Measurements from ENCODE around the gene PSMA5.

DNA sequence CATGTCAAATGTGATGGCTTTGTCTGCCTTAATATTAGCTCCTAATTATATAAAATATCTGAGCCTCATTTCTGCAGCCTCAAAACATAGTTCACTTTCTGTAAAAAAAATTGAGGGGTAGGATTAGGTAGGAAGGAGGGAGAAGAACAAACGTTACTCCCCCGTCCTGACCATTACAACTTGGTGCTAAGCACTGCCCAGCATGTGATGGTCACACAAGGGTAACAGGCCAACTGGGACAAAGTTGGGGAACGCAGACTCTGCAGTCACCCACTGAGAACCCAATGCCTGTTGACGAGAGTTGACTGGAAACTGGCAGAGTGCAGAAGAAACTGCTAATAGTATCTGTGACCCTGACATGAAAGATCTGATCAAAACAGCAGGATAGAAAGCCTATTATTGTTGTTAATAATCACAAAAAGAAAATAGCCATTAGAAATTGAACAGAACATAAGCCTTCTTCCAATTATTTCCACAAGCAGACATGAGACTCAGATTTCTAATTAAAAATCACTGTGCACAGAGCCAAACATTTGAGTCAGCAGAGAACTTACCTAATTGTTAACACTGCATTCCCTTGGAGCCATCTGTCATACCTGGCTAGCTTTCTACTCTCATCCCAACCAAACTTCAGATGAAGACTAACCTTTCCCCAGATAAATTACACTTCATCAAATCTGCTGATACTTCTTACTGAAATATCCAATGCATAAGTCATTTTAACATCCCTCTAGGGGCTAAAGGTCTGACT, 34.0 kb downstream of the PSMA5 start:
- TF ChIP-seq, protein P1, sequence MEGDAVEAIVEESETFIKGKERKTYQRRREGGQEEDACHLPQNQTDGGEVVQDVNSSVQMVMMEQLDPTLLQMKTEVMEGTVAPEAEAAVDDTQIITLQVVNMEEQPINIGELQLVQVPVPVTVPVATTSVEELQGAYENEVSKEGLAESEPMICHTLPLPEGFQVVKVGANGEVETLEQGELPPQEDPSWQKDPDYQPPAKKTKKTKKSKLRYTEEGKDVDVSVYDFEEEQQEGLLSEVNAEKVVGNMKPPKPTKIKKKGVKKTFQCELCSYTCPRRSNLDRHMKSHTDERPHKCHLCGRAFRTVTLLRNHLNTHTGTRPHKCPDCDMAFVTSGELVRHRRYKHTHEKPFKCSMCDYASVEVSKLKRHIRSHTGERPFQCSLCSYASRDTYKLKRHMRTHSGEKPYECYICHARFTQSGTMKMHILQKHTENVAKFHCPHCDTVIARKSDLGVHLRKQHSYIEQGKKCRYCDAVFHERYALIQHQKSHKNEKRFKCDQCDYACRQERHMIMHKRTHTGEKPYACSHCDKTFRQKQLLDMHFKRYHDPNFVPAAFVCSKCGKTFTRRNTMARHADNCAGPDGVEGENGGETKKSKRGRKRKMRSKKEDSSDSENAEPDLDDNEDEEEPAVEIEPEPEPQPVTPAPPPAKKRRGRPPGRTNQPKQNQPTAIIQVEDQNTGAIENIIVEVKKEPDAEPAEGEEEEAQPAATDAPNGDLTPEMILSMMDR (conservative IDR thresholded peaks at IDR 0.05), result no peak
- TF ChIP-seq ZFX (IDR thresholded peaks at IDR 0.05), result no peak
